OCI-LY7 (cell line): ENCODE measurements around the gene NEURL2.

Source experiments
- CTCF ChIP-seq: fragments of 200-600 bp; sonication (generic); conservative IDR thresholded peaks from 2 replicates; pipeline ENCODE4 v1.5.1; 2014; ENCODE audit warnings: mild to moderate bottlenecking, antibody characterized with exemption, low read length, moderate library complexity, mixed read lengths
- EZH2phosphoT487 ChIP-seq: fragments of 200-600 bp; sonication (generic); IDR thresholded peaks from 2 replicates; pipeline ENCODE4 v1.6.1; 2018; ENCODE audit warnings: low read depth, borderline replicate concordance, mild to moderate bottlenecking, mixed run types, antibody characterized with exemption, low read length, moderate library complexity, mixed read lengths

GRCh38 chr20:45938727-45939438, 47.9 kb upstream of the NEURL2 start:
- TF ChIP-seq CTCF (no peak), EZH2phosphoT487 (no peak)
